GM18951 (cell line): ENCODE measurements around the gene CYB5R4.

ENCODE experiments used
- POLR2A ChIP-seq: IDR thresholded peaks from 4 replicates; pipeline ENCODE4 v1.6.1; 2011; ENCODE audit warnings: mild to moderate bottlenecking; ENCODE audit not compliant: insufficient read length, insufficient read depth; ENCODE audit errors: extremely low read depth
- in situ Hi-C: fragments of 300-500 bp; cut with MboI; formaldehyde crosslinking; loops from one replicate; pipeline ENCODE4 v1.12.0; 2022; ENCODE audit warnings: low sequenced_read_pairs, mixed read lengths, inconsistent platforms; ENCODE audit not compliant: unreplicated experiment

Gene CYB5R4

DNA sequence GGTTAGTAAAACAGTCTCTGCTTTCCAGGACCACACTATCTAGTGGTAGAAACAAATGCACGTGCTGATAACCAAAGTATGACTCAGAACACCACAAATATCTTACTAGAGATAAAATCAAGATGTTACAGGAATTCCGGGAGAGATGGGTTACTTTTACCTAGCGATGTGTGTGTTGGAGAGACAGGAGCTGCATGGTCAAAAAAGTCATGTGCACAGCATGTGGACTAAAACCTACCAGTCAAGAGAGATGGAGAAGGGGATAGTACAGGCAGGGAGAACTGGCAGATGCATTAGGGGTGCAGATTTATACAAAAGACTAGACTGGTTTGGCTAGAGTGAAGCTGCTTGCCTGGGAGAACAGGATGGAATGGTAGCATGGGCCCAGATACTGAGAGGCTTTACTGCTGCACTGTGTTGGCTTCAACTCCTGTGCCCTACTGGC lies 98.8 kb downstream of the CYB5R4 start:
- in situ Hi-C loops, result no loop called here

GRCh38 chr6:83960664-83961063 lies 101.2 kb downstream of the CYB5R4 start:
- in situ Hi-C loops, result no loop called here

More for the DNA sequence above, 98.8 kb downstream of the CYB5R4 start:
- TF ChIP-seq POLR2A, result no peak

GRCh38 chr6:83962582-83962981 lies 103.1 kb downstream of the CYB5R4 start:
- no peak for TF ChIP-seq POLR2A
- in situ Hi-C loops, result no loop called here

More at GRCh38 chr6:83960664-83961063, 101.2 kb downstream of the CYB5R4 start:
- no peak for TF ChIP-seq POLR2A

DNA sequence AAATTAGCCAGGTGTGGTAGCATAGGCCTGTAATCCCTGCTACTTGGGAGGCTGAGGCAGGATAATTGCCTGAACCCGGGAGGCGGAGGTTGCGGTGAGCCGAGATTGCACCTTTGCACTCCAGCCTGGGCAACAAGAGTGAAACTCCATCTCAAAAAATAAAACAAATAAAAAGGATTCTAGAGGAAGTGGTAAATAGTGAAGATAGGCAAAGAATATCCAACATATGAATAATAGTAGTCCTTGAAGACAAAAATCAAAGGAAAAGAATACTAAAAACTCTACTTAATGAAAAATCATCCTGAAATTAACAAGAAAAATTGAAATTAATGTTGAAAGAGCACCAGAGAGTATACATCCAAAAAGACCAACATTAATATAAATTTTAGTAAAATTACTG lies 107.0 kb downstream of the CYB5R4 start:
- TF ChIP-seq POLR2A, result no peak
- in situ Hi-C loops, result no loop called here

- TF ChIP-seq POLR2A, result no peak
- in situ Hi-C loops, result no loop called here
Observed at GRCh38 chr6:83970582-83970981, 111.1 kb downstream of the CYB5R4 start.

- in situ Hi-C loops, result no loop called here
- TF ChIP-seq POLR2A, result no peak
Observed at GRCh38 chr6:83974409-83975050, 115.0 kb downstream of the CYB5R4 start.

DNA sequence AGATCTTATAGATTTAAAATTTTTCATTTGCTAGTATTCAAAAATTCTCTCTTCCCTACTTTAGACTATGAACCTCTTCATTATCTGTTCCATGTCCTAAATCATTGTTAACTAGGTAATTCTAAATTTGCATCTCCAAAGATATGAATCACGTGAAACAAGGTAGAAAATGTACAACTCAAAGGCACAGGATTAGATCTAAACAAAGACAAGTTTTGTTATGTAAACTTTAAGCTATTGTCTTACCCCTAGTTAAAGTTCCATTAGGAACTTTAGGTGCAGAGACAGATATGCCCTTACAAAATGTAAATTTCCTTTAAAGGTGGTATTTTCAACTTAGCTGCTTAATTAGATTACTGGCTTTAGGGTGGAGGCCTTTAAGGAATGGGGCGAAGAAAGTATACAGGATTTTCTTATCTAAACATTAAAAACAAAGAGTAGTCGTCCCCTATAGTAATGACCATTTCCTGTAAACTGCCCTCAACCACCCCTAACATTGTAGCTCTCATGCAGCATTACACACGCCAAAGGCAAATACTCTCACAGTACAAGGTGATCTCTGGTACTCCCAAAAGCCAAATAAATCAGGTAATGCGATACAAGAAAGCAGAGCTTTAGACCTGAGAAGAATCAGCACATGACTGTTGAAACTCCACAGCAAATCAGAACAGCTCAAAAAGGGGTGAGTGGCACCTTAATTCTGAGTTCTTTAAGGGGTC lies 116.7 kb downstream of the CYB5R4 start:
- in situ Hi-C loops, result no loop called here
- TF ChIP-seq POLR2A, result no peak

DNA sequence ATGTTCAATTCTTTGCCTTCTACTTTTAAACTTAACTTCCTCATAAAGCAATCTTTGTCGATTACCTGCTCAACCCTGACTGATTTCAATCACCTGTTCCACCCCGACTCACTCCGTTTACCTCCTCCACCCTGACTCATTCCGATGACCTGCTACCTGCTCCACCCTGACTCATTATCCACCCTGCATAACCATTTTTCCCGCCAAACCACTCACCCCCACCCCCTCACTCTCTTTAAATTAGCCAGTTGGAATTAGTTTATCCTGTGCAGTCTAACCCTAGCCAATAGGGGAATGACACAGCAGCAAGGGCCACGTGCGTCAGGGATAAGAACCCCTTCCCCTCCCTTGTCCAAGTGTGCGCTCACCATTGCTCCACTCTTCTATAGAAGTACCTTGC lies 117.4 kb downstream of the CYB5R4 start:
- TF ChIP-seq POLR2A, result no peak
- in situ Hi-C loops, result no loop called here

GRCh38 chr6:83978324-83978734 lies 118.8 kb downstream of the CYB5R4 start:
- no peak for TF ChIP-seq POLR2A

DNA sequence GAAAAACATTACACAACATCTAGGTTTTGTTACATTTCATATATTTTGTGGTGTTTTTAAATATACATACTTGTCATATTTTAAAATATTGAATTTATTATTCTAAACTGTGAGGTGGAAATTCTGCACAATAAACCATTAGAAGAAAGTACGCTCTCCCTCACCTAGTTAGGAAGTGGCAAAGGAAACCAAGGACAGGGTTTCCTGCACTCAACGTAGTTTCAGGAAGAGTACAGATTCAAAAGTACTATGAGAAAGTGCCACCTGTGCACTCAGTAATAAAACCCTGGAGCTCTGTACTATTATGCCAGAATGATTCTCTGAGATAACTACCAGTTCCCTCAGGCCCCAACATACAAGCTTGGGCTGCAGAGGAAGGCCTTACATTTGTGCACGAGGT lies 119.5 kb downstream of the CYB5R4 start:
- no peak for TF ChIP-seq POLR2A
- in situ Hi-C loops, result no loop called here

More at GRCh38 chr6:83978324-83978734, 118.8 kb downstream of the CYB5R4 start:
- in situ Hi-C loops, result no loop called here

DNA sequence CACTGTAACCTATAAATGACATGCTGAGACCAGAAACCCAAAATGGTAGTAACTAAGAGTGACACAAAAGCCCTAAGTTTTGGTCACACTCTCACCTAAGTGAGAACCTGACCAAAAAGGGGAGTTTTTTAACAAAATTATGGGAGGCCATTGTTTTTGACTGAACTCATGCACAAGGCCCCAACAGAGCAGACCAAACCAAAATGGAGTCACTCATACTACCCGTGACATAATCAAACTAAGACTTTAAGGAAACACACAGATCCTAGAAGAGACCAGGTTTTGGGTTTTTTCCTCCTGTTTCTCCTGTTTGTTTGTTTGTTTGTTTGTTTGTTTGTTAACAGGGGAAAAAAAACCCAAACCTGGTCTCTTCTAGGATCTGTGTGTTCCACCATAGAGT lies 124.9 kb downstream of the CYB5R4 start:
- no peak for TF ChIP-seq POLR2A
- in situ Hi-C loops, result no loop called here

- TF ChIP-seq POLR2A, result no peak
- in situ Hi-C loops, result no loop called here
Observed at GRCh38 chr6:83985308-83985713, 125.8 kb downstream of the CYB5R4 start.

- in situ Hi-C loops, result no loop called here
Observed at GRCh38 chr6:83985715-83986114, 126.2 kb downstream of the CYB5R4 start.

GRCh38 chr6:83998021-83998584 lies 138.6 kb downstream of the CYB5R4 start:
- TF ChIP-seq POLR2A, result no peak
- in situ Hi-C loops, result no loop called here

More at GRCh38 chr6:83985715-83986114, 126.2 kb downstream of the CYB5R4 start:
- TF ChIP-seq POLR2A, result no peak
